ENCODE data around the gene RAPGEF4.

RAPGEF4 gene

DNA sequence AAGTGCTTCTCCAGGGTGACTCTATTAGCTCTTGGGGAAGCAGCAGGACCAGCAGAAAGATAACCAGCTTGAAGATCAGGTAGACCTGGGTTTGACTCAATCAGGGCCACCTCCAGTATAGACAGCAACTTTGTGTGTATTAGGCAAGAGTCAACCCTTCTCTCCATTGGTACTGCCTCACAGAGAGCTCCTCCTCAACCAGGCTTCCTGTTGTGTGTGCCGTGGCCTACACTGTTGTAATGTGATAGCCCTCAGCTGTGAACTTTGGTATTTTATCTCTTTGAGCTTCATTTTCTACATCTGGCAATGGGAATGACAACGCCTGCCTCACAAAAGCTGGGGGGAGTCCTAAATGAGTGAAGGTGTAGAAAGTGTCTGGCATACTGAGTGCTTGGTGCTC lies 323.0 kb downstream of the RAPGEF4 start:
- no peak for DNase-seq (ENCODE audit: extremely low spot score)
- CTCF ChIA-PET: interaction anchor here (1.8 kb wide), 1 partner anchor 31 kb away, joined by 9 read pairs; no protein-coding TSS in a partner anchor
- POLR2A ChIA-PET: no interaction called here
- TF ChIP-seq, protein P1, sequence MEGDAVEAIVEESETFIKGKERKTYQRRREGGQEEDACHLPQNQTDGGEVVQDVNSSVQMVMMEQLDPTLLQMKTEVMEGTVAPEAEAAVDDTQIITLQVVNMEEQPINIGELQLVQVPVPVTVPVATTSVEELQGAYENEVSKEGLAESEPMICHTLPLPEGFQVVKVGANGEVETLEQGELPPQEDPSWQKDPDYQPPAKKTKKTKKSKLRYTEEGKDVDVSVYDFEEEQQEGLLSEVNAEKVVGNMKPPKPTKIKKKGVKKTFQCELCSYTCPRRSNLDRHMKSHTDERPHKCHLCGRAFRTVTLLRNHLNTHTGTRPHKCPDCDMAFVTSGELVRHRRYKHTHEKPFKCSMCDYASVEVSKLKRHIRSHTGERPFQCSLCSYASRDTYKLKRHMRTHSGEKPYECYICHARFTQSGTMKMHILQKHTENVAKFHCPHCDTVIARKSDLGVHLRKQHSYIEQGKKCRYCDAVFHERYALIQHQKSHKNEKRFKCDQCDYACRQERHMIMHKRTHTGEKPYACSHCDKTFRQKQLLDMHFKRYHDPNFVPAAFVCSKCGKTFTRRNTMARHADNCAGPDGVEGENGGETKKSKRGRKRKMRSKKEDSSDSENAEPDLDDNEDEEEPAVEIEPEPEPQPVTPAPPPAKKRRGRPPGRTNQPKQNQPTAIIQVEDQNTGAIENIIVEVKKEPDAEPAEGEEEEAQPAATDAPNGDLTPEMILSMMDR (IDR thresholded peaks at IDR 0.05; ENCODE audit: control extremely low read depth, extremely low read depth, low read depth, missing control alignments): no peak

DNA sequence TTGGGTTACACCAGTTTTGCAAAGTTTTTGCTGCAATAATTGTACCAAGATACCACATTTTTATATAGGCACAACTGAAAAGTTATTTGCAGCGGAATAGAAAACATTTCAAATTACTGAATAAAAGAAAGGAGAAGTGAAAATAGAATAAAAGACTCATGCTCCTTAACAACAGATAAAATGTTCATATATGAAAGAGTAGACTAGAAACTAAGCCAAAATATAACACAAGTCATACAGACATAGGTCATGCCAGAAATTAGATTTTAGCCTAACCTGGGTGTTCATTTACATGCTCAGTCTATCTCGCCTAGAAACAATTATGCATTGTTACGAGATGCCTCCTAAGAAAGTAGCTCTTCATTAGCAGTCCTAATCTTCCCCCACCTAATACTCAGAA lies 323.6 kb downstream of the RAPGEF4 start:
- POLR2A ChIA-PET: no interaction called here
- CTCF ChIA-PET: no interaction called here
- TF ChIP-seq, protein P1 (IDR thresholded peaks at IDR 0.05; ENCODE audit: control extremely low read depth, extremely low read depth, low read depth, missing control alignments): no peak
- DNase-seq (ENCODE audit: extremely low spot score): no peak

DNA sequence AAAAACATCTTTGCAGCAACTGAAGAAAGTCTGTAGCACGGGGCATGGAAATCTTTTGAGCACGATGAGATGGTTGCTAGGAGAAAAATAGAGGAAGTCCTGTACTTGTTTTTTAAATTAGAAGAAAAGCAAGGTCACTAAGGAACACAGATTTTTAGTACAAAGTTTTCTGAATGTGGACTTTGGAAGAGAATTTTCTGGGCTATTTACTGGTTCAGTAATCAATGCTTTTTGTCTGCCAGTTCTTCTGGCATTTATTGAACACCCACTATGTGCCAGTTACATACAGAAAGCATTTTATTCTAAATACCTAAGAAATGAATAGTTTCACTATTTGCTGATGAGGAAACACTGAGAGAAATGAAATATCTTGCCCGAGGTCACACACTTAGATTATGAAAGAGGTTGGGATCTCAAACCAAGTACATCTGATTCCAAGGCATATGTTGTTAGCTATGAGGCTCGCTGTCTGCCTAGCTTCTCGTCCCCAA lies 324.4 kb downstream of the RAPGEF4 start:
- ChIA-PET POLR2A (no interaction called here), CTCF (no interaction called here)
- no peak for DNase-seq (ENCODE audit: extremely low spot score)
- TF ChIP-seq, protein P1 (IDR thresholded peaks at IDR 0.05; ENCODE audit: control extremely low read depth, extremely low read depth, low read depth, missing control alignments): no peak

DNA sequence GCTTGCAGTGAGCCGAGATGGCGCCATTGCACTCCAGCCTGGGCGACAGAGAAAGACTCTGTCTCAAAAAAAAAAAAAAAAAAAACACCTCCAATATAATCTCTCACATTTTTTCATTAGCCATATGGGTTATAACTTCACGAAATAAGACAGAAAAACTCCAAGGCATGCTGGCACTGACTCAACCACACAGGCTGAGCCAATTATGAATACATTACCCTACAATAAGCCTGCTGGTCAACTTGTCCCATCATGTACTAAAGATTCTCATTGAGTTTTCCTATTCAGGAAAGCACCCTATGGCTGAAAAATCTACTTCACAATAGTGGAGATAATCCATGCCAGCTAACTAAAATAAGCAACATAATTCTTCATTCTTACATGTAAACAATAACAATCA lies 327.2 kb downstream of the RAPGEF4 start:
- no peak for DNase-seq (ENCODE audit: extremely low spot score)
- ChIA-PET CTCF (interaction anchor here (0.9 to 1.6 kb wide), 3 partner anchors 8 to 148 kb away, joined by 3 read pairs; no protein-coding TSS in a partner anchor), POLR2A (no interaction called here)
- TF ChIP-seq, protein P1 (IDR thresholded peaks at IDR 0.05; ENCODE audit: control extremely low read depth, extremely low read depth, low read depth, missing control alignments): no peak

DNA sequence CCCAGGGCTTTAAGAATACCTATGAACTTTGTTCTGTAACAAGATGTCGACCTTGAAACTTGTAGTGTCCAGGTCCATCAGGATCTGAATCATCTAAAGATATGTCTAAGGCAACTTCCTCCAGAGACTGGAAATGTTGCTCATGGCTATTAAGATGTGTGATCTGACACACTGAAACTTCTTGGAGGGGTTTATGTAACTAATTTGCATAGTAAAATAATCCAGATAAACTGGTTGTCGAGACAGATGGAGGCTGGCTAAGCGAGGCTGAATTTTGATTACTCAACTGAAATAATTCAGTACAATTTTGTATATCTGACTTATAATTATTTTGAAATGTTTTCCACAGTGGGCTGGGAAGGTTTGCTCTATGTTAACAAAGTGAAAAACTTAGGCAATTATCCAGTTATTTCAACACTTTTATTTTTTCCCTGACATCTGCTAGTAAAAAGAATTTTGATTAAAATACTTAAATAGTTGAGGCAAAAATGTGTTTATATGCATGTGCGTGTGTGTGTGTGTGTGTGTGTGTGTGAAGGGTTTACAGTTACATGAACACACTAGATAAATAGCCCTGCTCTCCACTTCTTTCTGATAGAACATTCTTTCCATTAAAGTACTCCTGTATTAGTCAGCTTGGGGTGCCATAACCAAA lies 328.6 kb downstream of the RAPGEF4 start:
- POLR2A ChIA-PET: no interaction called here

DNA sequence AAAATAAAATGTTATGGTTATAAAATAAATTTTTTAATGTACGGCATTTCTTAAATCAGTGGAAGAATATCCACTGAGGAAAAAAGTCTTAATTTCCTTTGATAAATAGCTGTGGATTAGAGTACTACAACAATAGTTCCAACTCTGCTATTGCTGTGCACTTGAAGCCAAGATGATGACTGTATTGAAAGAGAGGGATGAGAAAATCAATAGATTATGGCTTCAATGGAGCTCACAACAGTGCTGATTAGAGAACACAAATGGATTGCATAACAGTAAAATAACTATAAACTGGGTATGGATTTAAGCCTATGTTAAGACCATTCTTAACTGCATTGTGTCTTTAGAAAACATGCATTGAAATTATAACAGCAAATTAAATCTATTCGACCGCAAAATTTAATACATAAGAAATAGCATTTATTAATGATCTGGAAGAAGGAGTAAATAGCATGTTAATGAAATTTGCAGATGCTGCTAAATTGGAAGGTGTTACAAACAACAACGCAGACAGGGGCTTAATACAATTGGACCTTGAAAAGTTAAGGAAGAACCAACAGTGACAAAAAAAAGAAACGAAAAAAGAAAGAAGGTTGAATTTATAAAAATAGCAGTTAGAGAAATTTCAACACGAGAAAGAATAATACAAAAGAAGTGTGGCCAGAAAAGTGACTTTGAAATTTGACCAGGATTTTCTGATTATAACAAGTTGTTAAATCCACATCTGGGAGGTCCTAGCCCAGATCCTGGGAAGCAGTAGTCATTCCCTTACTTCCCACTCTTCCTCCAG lies 331.4 kb downstream of the RAPGEF4 start:
- ChIA-PET CTCF (interaction anchor here (1.6 kb wide), 1 partner anchor 12 kb away, joined by 4 read pairs; no protein-coding TSS in a partner anchor), POLR2A (no interaction called here)
- no peak for DNase-seq (ENCODE audit: extremely low spot score)
- TF ChIP-seq, protein P1 (IDR thresholded peaks at IDR 0.05; ENCODE audit: control extremely low read depth, extremely low read depth, low read depth, missing control alignments): no peak

More for the DNA sequence above, 328.6 kb downstream of the RAPGEF4 start:
- CTCF ChIA-PET: interaction anchor here (0.9 to 1.6 kb wide), 4 partner anchors 10 to 160 kb away, joined by 3 to 4 read pairs (median 3); no protein-coding TSS in a partner anchor
- no peak for DNase-seq (ENCODE audit: extremely low spot score)
- TF ChIP-seq, protein P1 (IDR thresholded peaks at IDR 0.05; ENCODE audit: control extremely low read depth, extremely low read depth, low read depth, missing control alignments): no peak

Data from GM10248 (cell line).